OCI-LY1 (cell line): ENCODE data around the gene TEAD3.

Experiments used
- EZH2 ChIP-seq: fragments of 200-600 bp; sonication (generic), shearing (Covaris generic); IDR thresholded peaks from 2 replicates; pipeline ENCODE4 v1.8.0; 2017; ENCODE audit warnings: borderline replicate concordance, mixed run types, mild to moderate bottlenecking, antibody characterized with exemption, low read length, moderate library complexity, mixed read lengths
- TF ChIP-seq, protein P1 (sequence below): fragments of 200-600 bp; sonication (generic), shearing (Covaris generic); IDR thresholded peaks from 2 replicates; pipeline ENCODE4 v1.5.1; 2017; ENCODE audit warnings: mild to moderate bottlenecking, antibody characterized with exemption, low read length, moderate library complexity, mixed read lengths

DNA sequence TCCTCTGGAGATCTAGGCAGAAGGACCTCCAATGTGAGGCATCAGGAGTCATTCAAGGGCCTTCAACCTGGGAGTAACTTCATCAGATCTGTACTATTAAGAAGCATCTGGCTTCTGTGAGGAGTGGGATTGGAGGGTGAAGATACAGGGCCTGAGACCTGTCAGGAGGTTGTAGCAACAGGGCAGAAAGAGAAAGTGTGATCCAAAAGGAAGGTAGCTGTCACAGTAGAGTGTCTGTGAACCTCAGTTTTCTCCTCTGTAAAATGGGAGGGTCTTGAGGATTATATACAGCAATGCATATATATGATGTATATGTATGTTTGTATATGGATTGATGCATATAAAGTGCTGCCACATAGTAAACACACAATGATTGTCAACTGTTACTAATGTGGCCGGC lies 31.2 kb downstream of the TEAD3 start:
- TF ChIP-seq, protein P1, sequence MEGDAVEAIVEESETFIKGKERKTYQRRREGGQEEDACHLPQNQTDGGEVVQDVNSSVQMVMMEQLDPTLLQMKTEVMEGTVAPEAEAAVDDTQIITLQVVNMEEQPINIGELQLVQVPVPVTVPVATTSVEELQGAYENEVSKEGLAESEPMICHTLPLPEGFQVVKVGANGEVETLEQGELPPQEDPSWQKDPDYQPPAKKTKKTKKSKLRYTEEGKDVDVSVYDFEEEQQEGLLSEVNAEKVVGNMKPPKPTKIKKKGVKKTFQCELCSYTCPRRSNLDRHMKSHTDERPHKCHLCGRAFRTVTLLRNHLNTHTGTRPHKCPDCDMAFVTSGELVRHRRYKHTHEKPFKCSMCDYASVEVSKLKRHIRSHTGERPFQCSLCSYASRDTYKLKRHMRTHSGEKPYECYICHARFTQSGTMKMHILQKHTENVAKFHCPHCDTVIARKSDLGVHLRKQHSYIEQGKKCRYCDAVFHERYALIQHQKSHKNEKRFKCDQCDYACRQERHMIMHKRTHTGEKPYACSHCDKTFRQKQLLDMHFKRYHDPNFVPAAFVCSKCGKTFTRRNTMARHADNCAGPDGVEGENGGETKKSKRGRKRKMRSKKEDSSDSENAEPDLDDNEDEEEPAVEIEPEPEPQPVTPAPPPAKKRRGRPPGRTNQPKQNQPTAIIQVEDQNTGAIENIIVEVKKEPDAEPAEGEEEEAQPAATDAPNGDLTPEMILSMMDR: no peak
- no peak for TF ChIP-seq EZH2
